Thoracic aorta (tissue), 2 donors: ENCODE results near the gene RRP36. TPM values are rescaled to one million over a fixed set of nuclear protein-coding genes. Genes with fewer than 3 reads are reported as not detected.

Experiments used
- ATAC-seq: fragments of 150-250 bp; one replicate; pipeline ENCODE4 v1.8.0; 2017; ENCODE audit warnings: low read depth; ENCODE audit not compliant: insufficient number of reproducible peaks, low FRiP score
- DNase-seq: peaks from one replicate; pipeline ENCODE4 v3.0.0-alpha.2; 2020; ENCODE audit warnings: low spot score
- H3K27ac ChIP-seq, 2 donors: fragments of 200-600 bp; sonication (generic); 1 replicate in 1 of 2; 2 replicates in 1 of 2; pipeline ENCODE4 v1.5.1; 2016; ENCODE audit warnings: mild to moderate bottlenecking in 2 of 2, moderate library complexity in 2 of 2
- H3K27me3 ChIP-seq: fragments of 200-600 bp; sonication (generic); replicated peaks from 2 replicates; pipeline ENCODE4 v1.6.0; 2016; ENCODE audit warnings: mild to moderate bottlenecking; ENCODE audit not compliant: insufficient read depth
- H3K36me3 ChIP-seq: fragments of 200-600 bp; sonication (generic); one replicate; pipeline ENCODE4 v1.5.1; 2016
- H3K4me1 ChIP-seq, 2 donors: fragments of 200-600 bp; sonication (generic); 1 replicate in 1 of 2; 2 replicates in 1 of 2; pipeline versions ENCODE4 v1.5.1 to v1.6.0; 2016; ENCODE audit warnings: low read depth in 2 of 2, mild to moderate bottlenecking in 1 of 2; ENCODE audit not compliant: control insufficient read depth in 1 of 2
- H3K4me3 ChIP-seq: fragments of 200-600 bp; sonication (generic); 2 replicates; pipeline ENCODE4 v1.5.1; 2016; ENCODE audit warnings: mild to moderate bottlenecking
- H3K9me3 ChIP-seq: fragments of 200-600 bp; sonication (generic); 2 replicates; pipeline ENCODE4 v1.5.1; 2016
- CTCF ChIP-seq: fragments of 200-600 bp; sonication (generic); IDR thresholded peaks from one replicate; pipeline ENCODE4 v1.5.1; 2019; ENCODE audit warnings: antibody characterized with exemption
- total RNA-seq, 2 donors: library from RNA; depleted of rRNA; stranded (reverse); fragments of >200 nt; gene quantifications; one replicate each; pipeline versions ENCODE4 v1.1.0 to v1.2.3, GENCODE V29; 2016

RRP36 gene
- total RNA-seq: 10 to 100 TPM; 61.6 to 76.2 TPM

GRCh38 chr6:43021270-43022047 is at the start of gene RRP36:
TSS of gene RRP36 (plus strand) at chr6:43021623. CDS start at chr6:43021655, 32 bp downstream.
- DNase-seq (peak; percentile 30), ATAC-seq (peak; percentile 32)
- Histone ChIP-seq H3K9me3 (no peaks in the 10 kb centered on the region), H3K27ac (peak within 1 kb of the TSS; percentile 81 to 90), H3K27me3 (no peaks in the 10 kb centered on the region), H3K4me3 (peak within 1 kb of the TSS; percentile 92), H3K36me3 (peaks cover 40% of the 10 kb centered on the region), H3K4me1 (peaks cover 19 to 47% of the 10 kb centered on the region in 2 donors)
- no peak for TF ChIP-seq CTCF

- DNase-seq: no peak
- no peak overlapping the region for H3K4me3 ChIP-seq
- peaks cover under 1 to 7% of the 10 kb centered on the region in 2 donors for H3K4me1 ChIP-seq
- no peaks in the 10 kb centered on the region for H3K27me3 ChIP-seq
- no peak for ATAC-seq
- H3K36me3 ChIP-seq: peaks cover 4% of the 10 kb centered on the region
- H3K9me3 ChIP-seq: no peaks in the 10 kb centered on the region
- no peak for TF ChIP-seq CTCF
- no peak overlapping the region for H3K27ac ChIP-seq
These were observed 49.6 kb upstream of the RRP36 start for GRCh38 chr6:42971746-42972327.

GRCh38 chr6:42973926-42974325 is 47.5 kb upstream of the RRP36 start:
- no peak for TF ChIP-seq CTCF
- ATAC-seq: no peak
- Histone ChIP-seq H3K27me3 (no peaks in the 10 kb centered on the region), H3K36me3 (no peaks in the 10 kb centered on the region), H3K27ac (no peak overlapping the region), H3K9me3 (no peaks in the 10 kb centered on the region), H3K4me3 (no peak overlapping the region), H3K4me1 (peaks cover 11 to 19% of the 10 kb centered on the region in 2 donors)
- DNase-seq: no peak

GRCh38 chr6:42974919-42975505 is 46.4 kb upstream of the RRP36 start:
- DNase-seq: no peak
- Histone ChIP-seq H3K9me3 (no peaks in the 10 kb centered on the region), H3K4me1 (peaks cover 15 to 27% of the 10 kb centered on the region in 2 donors), H3K4me3 (no peak overlapping the region), H3K27ac (no peak overlapping the region), H3K27me3 (no peaks in the 10 kb centered on the region), H3K36me3 (no peaks in the 10 kb centered on the region)
- TF ChIP-seq CTCF: no peak
- ATAC-seq: no peak

GRCh38 chr6:42978487-42978838 is 43.0 kb upstream of the RRP36 start:
- Histone ChIP-seq H3K27ac (peak overlapping the region; percentile 83 to 90), H3K9me3 (no peaks in the 10 kb centered on the region), H3K4me3 (peak overlapping the region; percentile 75), H3K4me1 (peaks cover 16 to 36% of the 10 kb centered on the region in 2 donors), H3K27me3 (no peaks in the 10 kb centered on the region), H3K36me3 (no peaks in the 10 kb centered on the region)
- TF ChIP-seq CTCF: no peak
- DNase-seq: no peak
- no peak for ATAC-seq
